ENCODE measurements around the gene TYR. TPM values are rescaled to one million over a fixed set of nuclear protein-coding genes. Genes with fewer than 3 reads are reported as not detected.
"Not testable (repeated sequence)": the region's sequence is repeated elsewhere in the genome, so short reads cannot be mapped to it uniquely, and the experiment has no call there.

TYR gene
- total RNA-seq, 1 donor from 2014 or later = not detected

DNA sequence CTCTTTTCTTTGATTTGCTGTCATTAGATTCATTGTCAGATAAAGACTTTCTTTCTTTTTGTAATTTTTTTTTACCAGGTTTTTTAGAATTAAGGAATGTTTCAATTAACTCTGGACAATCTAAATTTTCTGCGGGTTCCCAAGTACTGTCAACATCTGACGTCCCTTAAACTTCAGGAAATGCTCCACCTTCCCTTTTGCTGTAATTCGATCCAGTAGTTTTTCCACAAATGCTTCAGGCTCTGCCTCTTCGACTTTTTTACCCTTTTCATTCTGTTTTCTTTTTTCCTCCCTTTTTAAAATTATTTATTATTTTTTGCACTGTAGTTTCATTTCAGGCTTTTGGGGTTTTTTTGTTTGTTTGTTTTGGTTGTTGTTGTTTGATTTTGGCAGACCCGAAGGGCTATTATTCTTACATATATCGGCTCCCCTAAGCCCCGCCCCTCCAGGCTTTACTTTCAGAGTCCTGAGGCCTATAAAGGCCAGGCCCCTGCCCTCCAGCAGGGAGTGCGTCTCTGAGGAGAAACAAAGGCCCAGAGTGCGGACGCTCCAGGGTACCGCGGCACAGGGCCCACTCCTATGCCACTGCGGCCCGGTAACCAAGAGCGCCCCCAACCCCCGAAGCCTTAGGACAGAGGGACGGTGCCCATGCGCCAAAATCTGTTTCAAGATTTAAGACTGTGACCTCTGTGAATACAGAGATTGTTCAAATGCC is 116.4 kb downstream of the TYR start:
- H3K27me3 Mint-ChIP-seq = no peaks in the 10 kb centered on the region
- peak overlapping the region; percentile 75 for H3K4me3 Mint-ChIP-seq (ENCODE audit: low read depth)

DNA sequence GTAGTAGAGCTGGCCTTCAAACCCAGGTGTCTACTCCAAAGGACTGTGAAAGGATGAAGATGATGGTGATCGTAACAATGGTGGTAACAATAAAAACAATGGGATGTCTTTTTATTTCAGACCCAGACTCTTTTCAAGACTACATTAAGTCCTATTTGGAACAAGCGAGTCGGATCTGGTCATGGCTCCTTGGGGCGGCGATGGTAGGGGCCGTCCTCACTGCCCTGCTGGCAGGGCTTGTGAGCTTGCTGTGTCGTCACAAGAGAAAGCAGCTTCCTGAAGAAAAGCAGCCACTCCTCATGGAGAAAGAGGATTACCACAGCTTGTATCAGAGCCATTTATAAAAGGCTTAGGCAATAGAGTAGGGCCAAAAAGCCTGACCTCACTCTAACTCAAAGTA is 117.3 kb downstream of the TYR start:
- H3K27me3 Mint-ChIP-seq; H3K4me1 Mint-ChIP-seq (ENCODE audit: low read depth); DNase-seq (ENCODE audit: low spot score, unreplicated experiment); H3K9me3 Mint-ChIP-seq (ENCODE audit: low read depth); H3K27ac Mint-ChIP-seq; H3K4me3 Mint-ChIP-seq (ENCODE audit: low read depth); H3K36me3 Mint-ChIP-seq (ENCODE audit: insufficient read depth): not testable (repeated sequence)

More for the DNA sequence above, 116.4 kb downstream of the TYR start:
- DNase-seq (ENCODE audit: low spot score, unreplicated experiment) = peak; percentile 10
- no peak overlapping the region for H3K27ac Mint-ChIP-seq
- peaks cover 8% of the 10 kb centered on the region for H3K4me1 Mint-ChIP-seq (ENCODE audit: low read depth)
- TF ChIP-seq, protein P1, sequence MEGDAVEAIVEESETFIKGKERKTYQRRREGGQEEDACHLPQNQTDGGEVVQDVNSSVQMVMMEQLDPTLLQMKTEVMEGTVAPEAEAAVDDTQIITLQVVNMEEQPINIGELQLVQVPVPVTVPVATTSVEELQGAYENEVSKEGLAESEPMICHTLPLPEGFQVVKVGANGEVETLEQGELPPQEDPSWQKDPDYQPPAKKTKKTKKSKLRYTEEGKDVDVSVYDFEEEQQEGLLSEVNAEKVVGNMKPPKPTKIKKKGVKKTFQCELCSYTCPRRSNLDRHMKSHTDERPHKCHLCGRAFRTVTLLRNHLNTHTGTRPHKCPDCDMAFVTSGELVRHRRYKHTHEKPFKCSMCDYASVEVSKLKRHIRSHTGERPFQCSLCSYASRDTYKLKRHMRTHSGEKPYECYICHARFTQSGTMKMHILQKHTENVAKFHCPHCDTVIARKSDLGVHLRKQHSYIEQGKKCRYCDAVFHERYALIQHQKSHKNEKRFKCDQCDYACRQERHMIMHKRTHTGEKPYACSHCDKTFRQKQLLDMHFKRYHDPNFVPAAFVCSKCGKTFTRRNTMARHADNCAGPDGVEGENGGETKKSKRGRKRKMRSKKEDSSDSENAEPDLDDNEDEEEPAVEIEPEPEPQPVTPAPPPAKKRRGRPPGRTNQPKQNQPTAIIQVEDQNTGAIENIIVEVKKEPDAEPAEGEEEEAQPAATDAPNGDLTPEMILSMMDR (IDR thresholded peaks at IDR 0.05; ENCODE audit: unreplicated experiment) = no peak
- H3K36me3 Mint-ChIP-seq (ENCODE audit: insufficient read depth) = no peaks in the 10 kb centered on the region
- H3K9me3 Mint-ChIP-seq (ENCODE audit: low read depth) = no peaks in the 10 kb centered on the region

DNA sequence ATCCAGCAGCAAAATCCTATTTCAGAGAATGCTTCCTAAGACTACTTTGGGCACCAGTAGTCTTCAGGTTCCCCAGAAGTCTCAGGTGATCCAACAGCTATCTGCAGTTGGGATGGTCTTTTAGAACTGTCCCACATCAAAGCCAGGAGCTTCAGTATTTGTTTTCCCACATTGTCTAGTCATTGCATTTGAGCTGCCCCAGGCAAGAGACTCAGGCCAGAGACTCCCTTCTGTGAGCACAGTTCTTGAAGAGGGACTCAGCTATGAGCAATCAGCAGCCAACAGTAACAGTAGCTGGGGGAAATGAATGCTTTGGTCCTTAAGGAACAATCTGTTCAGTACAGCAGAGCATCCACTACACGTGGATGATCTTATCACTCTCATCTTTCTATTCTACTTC is 125.4 kb downstream of the TYR start:
- not testable (repeated sequence) for H3K27me3 Mint-ChIP-seq; DNase-seq (ENCODE audit: low spot score, unreplicated experiment); H3K4me1 Mint-ChIP-seq (ENCODE audit: low read depth); H3K27ac Mint-ChIP-seq; H3K36me3 Mint-ChIP-seq (ENCODE audit: insufficient read depth); H3K4me3 Mint-ChIP-seq (ENCODE audit: low read depth); H3K9me3 Mint-ChIP-seq (ENCODE audit: low read depth)

DNA sequence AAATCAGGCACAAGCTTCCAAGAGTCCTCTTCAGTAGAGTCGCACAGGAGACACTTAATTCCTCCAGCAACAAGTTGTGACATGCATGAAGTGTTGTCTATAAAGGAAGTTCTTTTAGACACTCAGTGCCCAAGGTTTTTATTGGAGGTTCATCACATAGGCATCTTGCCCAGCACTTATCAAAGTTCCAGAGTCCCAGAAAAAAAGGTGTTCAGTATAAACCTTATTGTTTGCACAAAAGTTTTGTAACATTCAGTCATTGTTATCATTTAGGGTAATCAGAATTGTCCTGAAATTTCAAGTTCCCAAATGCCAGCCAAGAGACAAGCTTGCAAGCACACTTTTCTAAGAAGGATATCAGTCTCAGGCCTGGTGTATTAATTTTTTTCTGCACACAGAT is 130.6 kb downstream of the TYR start:
- H3K36me3 Mint-ChIP-seq (ENCODE audit: insufficient read depth); H3K4me3 Mint-ChIP-seq (ENCODE audit: low read depth); H3K9me3 Mint-ChIP-seq (ENCODE audit: low read depth); H3K27me3 Mint-ChIP-seq; H3K4me1 Mint-ChIP-seq (ENCODE audit: low read depth); DNase-seq (ENCODE audit: low spot score, unreplicated experiment); H3K27ac Mint-ChIP-seq: not testable (repeated sequence)

DNA sequence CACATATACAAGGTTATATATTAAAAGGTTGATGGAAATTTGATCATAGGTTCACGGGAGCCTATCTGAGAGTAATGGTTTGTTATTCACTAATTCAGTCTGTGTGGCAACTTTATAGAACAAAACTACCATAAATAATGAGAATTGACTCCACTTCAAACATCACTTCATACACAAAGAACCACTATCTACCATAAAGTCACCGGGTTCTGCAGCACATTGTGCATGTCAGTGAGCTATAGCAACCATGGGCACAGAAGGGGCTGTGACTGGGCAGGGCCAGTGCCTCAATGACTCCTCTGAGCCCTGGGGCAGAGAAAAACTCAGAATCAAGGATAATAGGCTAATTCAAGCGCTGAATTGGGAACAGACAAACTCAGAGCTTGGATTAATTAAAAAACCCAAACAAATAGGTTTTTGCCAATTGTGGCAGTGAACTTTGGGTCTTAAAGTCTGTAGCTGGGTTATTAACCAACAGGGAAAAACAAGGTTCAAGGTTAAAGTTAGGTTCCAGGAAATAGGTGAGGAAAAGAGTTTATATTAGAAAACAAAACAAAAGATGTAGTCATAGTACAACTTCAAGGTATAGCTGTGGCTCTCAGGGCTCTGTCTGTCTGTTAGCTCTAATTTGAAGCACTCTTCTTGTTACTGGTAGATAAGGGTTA is 131.8 kb downstream of the TYR start:
- not testable (repeated sequence) for DNase-seq (ENCODE audit: low spot score, unreplicated experiment); H3K36me3 Mint-ChIP-seq (ENCODE audit: insufficient read depth); H3K27me3 Mint-ChIP-seq; H3K4me3 Mint-ChIP-seq (ENCODE audit: low read depth); H3K9me3 Mint-ChIP-seq (ENCODE audit: low read depth); H3K4me1 Mint-ChIP-seq (ENCODE audit: low read depth); H3K27ac Mint-ChIP-seq

DNA sequence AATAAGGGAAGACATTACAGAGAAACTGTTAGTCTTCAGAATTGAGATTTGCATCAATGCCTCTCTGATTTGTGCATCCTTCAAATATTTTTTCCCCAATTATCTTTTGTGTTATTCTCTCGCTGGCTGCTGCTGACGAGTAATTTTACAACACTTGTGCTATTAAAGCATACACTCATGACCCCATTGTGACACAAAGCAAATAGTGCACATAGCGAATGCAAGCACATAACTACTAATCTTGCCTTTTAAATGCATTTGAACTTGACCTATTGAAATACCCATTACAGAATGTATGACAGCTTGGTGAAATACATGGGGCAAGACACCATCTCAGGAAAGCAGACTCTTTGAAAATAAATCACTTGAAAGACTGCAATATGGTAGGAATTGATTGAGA is 132.9 kb downstream of the TYR start:
- not testable (repeated sequence) for H3K27ac Mint-ChIP-seq; H3K27me3 Mint-ChIP-seq; H3K4me3 Mint-ChIP-seq (ENCODE audit: low read depth); H3K9me3 Mint-ChIP-seq (ENCODE audit: low read depth); DNase-seq (ENCODE audit: low spot score, unreplicated experiment); H3K36me3 Mint-ChIP-seq (ENCODE audit: insufficient read depth); H3K4me1 Mint-ChIP-seq (ENCODE audit: low read depth)

DNA sequence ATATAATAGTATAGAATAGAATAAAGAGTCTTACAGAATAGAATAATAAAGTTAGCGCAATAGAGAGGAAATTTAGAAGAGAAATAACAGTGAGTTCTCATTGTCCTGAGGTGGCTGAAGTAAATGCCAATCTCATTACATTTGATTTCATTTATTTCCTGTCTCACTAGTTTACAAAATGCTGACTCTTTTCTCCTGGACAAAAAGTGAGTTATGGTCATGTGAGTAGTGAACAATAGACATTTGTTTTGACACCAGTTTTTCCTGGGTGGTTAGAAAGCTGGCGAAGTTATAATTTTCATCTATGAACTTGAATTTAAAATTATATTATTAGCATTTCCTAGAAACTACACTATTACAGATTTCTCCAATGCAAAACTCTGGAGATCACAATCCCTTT is 143.7 kb downstream of the TYR start:
- no peaks in the 10 kb centered on the region for H3K27me3 Mint-ChIP-seq
- H3K27ac Mint-ChIP-seq = no peak overlapping the region
- H3K9me3 Mint-ChIP-seq (ENCODE audit: low read depth) = peaks cover 6% of the 10 kb centered on the region
- H3K36me3 Mint-ChIP-seq (ENCODE audit: insufficient read depth) = peaks cover 14% of the 10 kb centered on the region
- TF ChIP-seq, protein P1 (IDR thresholded peaks at IDR 0.05; ENCODE audit: unreplicated experiment) = no peak
- DNase-seq (ENCODE audit: low spot score, unreplicated experiment) = no peak
- H3K4me3 Mint-ChIP-seq (ENCODE audit: low read depth) = no peak overlapping the region
- no peaks in the 10 kb centered on the region for H3K4me1 Mint-ChIP-seq (ENCODE audit: low read depth)

DNA sequence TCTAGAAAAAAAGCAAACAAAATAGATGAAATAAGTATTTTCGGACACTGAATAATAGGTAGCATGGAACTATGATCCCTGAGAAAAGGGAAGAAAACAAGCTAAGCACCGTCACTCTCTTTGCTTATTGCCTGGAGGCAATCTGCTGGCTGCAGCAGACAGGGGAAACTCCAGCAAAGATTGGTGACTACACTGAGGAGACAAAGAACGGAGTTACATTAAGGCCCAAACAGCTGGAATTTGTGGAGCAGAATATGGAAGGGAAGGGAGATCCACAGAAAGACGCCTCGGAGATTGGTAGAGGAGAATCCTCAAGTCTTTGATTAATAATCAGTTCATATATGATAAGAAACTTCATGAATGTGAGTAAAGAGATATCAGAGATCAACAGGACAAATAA is 150.2 kb downstream of the TYR start:
- no peak overlapping the region for H3K4me3 Mint-ChIP-seq (ENCODE audit: low read depth)
- H3K4me1 Mint-ChIP-seq (ENCODE audit: low read depth) = peaks cover 1% of the 10 kb centered on the region
- no peak for DNase-seq (ENCODE audit: low spot score, unreplicated experiment)
- H3K9me3 Mint-ChIP-seq (ENCODE audit: low read depth) = no peaks in the 10 kb centered on the region
- H3K36me3 Mint-ChIP-seq (ENCODE audit: insufficient read depth) = peaks cover 2% of the 10 kb centered on the region
- TF ChIP-seq, protein P1 (IDR thresholded peaks at IDR 0.05; ENCODE audit: unreplicated experiment) = no peak
- H3K27ac Mint-ChIP-seq = no peak overlapping the region
- no peaks in the 10 kb centered on the region for H3K27me3 Mint-ChIP-seq

DNA sequence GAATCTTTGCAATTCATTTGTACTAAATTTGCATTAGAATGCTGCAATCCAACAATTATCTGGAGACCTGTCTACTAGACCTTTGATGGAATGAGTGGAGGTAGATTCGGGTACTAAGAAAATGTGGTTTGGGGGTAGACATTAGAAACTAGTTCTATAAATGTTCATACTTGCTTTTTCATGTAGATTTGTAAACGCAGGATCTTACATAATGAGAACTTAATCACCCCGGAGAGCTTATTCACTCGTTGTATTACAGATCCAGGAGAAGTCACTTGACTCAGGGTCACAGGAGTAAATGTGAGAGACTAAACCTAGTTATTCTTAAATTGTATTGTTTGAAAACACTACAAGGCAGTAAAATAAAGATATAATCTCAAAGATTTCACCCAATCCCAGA is 154.3 kb downstream of the TYR start:
- not testable (repeated sequence) for H3K9me3 Mint-ChIP-seq (ENCODE audit: low read depth); H3K27ac Mint-ChIP-seq; H3K4me3 Mint-ChIP-seq (ENCODE audit: low read depth); H3K4me1 Mint-ChIP-seq (ENCODE audit: low read depth); DNase-seq (ENCODE audit: low spot score, unreplicated experiment); H3K36me3 Mint-ChIP-seq (ENCODE audit: insufficient read depth); H3K27me3 Mint-ChIP-seq

Measured in progenitor cell of endocrine pancreas (in vitro differentiated cells).